Inflammatory macrophage treated with lipopolysaccharide for 4 hours (primary cell): Measurements from ENCODE around the gene HIVEP3.

Source experiments
- DNase-seq: peaks from one replicate; pipeline ENCODE4 v3.0.0-alpha.2; 2020

HIVEP3 gene

GRCh38 chr1:41705798-41706197 is 212.9 kb downstream of the HIVEP3 start:
- no peak for DNase-seq

GRCh38 chr1:41704196-41704595 is 214.5 kb downstream of the HIVEP3 start:
- DNase-seq = no peak

GRCh38 chr1:41702771-41703170 is 216.0 kb downstream of the HIVEP3 start:
- DNase-seq = no peak

- DNase-seq = no peak
These were observed 217.7 kb downstream of the HIVEP3 start for GRCh38 chr1:41700986-41701535.

- DNase-seq = no peak
These were observed 218.1 kb downstream of the HIVEP3 start for GRCh38 chr1:41700581-41700980.

GRCh38 chr1:41699861-41700248 is 218.9 kb downstream of the HIVEP3 start:
- DNase-seq = no peak

GRCh38 chr1:41698916-41699860 is 219.5 kb downstream of the HIVEP3 start:
- DNase-seq = no peak

- no peak for DNase-seq
These were observed 222.3 kb downstream of the HIVEP3 start for GRCh38 chr1:41696381-41696780.

GRCh38 chr1:41695118-41695745 is 223.5 kb downstream of the HIVEP3 start:
- peak; percentile 24 for DNase-seq

- DNase-seq = peak; percentile 69
These were observed 226.8 kb downstream of the HIVEP3 start for GRCh38 chr1:41691966-41692365.

- DNase-seq = no peak
These were observed 227.3 kb downstream of the HIVEP3 start for GRCh38 chr1:41691424-41691823.

GRCh38 chr1:41690331-41690730 is 228.4 kb downstream of the HIVEP3 start:
- DNase-seq = no peak

GRCh38 chr1:41689558-41689981 is 229.2 kb downstream of the HIVEP3 start:
- DNase-seq = no peak

GRCh38 chr1:41689139-41689538 is 229.6 kb downstream of the HIVEP3 start:
- DNase-seq = no peak

- DNase-seq = peak; percentile 74
These were observed 231.7 kb downstream of the HIVEP3 start for GRCh38 chr1:41687007-41687406.

- peak; percentile 49 for DNase-seq
These were observed 234.8 kb downstream of the HIVEP3 start for GRCh38 chr1:41683681-41684500.

- DNase-seq = no peak
These were observed 235.7 kb downstream of the HIVEP3 start for GRCh38 chr1:41682845-41683625.

GRCh38 chr1:41682149-41682548 is 236.6 kb downstream of the HIVEP3 start:
- DNase-seq = no peak

- DNase-seq = no peak
These were observed 237.2 kb downstream of the HIVEP3 start for GRCh38 chr1:41681331-41682098.

GRCh38 chr1:41679994-41680393 is 238.7 kb downstream of the HIVEP3 start:
- DNase-seq = no peak

GRCh38 chr1:41679531-41679930 is 239.2 kb downstream of the HIVEP3 start:
- no peak for DNase-seq
